ENCODE data around the gene ATP4B.

The ATP4B gene

GRCh38 chr13:113660066-113660465 lies 2.1 kb upstream of the ATP4B start:
- H3K27ac Mint-ChIP-seq, result no peak overlapping the region
- H3K4me1 Mint-ChIP-seq, result peaks cover 16% of the 10 kb centered on the region
- peaks cover 7% of the 10 kb centered on the region for H3K36me3 Mint-ChIP-seq (ENCODE audit: low read depth)
- no peak for TF ChIP-seq CTCF (IDR thresholded peaks at IDR 0.05)
- H3K4me3 Mint-ChIP-seq, result no peak overlapping the region
- H3K9me3 Mint-ChIP-seq, result peaks cover 23% of the 10 kb centered on the region
- peaks cover 16% of the 10 kb centered on the region for H3K27me3 Mint-ChIP-seq (ENCODE audit: low read depth, poor library complexity)
- DNase-seq, result no peak

- Mint-ChIP-seq H3K4me3 (no peak overlapping the region), H3K4me1 (peaks cover 20% of the 10 kb centered on the region), H3K36me3 (ENCODE audit: low read depth) (peaks cover 7% of the 10 kb centered on the region), H3K27me3 (ENCODE audit: low read depth, poor library complexity) (peaks cover 16% of the 10 kb centered on the region), H3K27ac (no peak overlapping the region), H3K9me3 (peaks cover 23% of the 10 kb centered on the region)
- DNase-seq, result no peak
- TF ChIP-seq CTCF (IDR thresholded peaks at IDR 0.05), result no peak
Measured at GRCh38 chr13:113659337-113659736, 1.3 kb upstream of the ATP4B start.

GRCh38 chr13:113658836-113659235 lies 838 bp upstream of the ATP4B start:
- H3K36me3 Mint-ChIP-seq (ENCODE audit: low read depth), result peaks cover 7% of the 10 kb centered on the region
- H3K27ac Mint-ChIP-seq, result no peak overlapping the region
- peaks cover 16% of the 10 kb centered on the region for H3K27me3 Mint-ChIP-seq (ENCODE audit: low read depth, poor library complexity)
- no peak for DNase-seq
- TF ChIP-seq CTCF (IDR thresholded peaks at IDR 0.05), result no peak
- no peak overlapping the region for H3K4me3 Mint-ChIP-seq
- H3K4me1 Mint-ChIP-seq, result peaks cover 25% of the 10 kb centered on the region
- peaks cover 23% of the 10 kb centered on the region for H3K9me3 Mint-ChIP-seq

- peaks cover 7% of the 10 kb centered on the region for H3K36me3 Mint-ChIP-seq (ENCODE audit: low read depth)
- TF ChIP-seq CTCF (IDR thresholded peaks at IDR 0.05), result no peak
- peaks cover 27% of the 10 kb centered on the region for H3K4me1 Mint-ChIP-seq
- H3K4me3 Mint-ChIP-seq, result no peak overlapping the region
- peaks cover 13% of the 10 kb centered on the region for H3K27me3 Mint-ChIP-seq (ENCODE audit: low read depth, poor library complexity)
- H3K27ac Mint-ChIP-seq, result no peak overlapping the region
- DNase-seq, result no peak
- H3K9me3 Mint-ChIP-seq, result peaks cover 15% of the 10 kb centered on the region
Measured at GRCh38 chr13:113656831-113657671, 947 bp downstream of the ATP4B start.

GRCh38 chr13:113656003-113656588 lies 1.9 kb downstream of the ATP4B start:
- no peak for DNase-seq
- H3K27me3 Mint-ChIP-seq (ENCODE audit: low read depth, poor library complexity), result peaks cover 8% of the 10 kb centered on the region

More at GRCh38 chr13:113656003-113656588, 1.9 kb downstream of the ATP4B start:
- TF ChIP-seq CTCF (IDR thresholded peaks at IDR 0.05), result no peak
- peaks cover 6% of the 10 kb centered on the region for H3K36me3 Mint-ChIP-seq (ENCODE audit: low read depth)
- peak overlapping the region; percentile 93 for H3K27ac Mint-ChIP-seq
- peak overlapping the region; percentile 56 for H3K4me3 Mint-ChIP-seq
- H3K9me3 Mint-ChIP-seq, result peaks cover 6% of the 10 kb centered on the region
- H3K4me1 Mint-ChIP-seq, result peaks cover 27% of the 10 kb centered on the region

Data from nephron progenitor cell (in vitro differentiated cells).